Measurements from ENCODE around the gene CNTNAP2.

CNTNAP2 gene

DNA sequence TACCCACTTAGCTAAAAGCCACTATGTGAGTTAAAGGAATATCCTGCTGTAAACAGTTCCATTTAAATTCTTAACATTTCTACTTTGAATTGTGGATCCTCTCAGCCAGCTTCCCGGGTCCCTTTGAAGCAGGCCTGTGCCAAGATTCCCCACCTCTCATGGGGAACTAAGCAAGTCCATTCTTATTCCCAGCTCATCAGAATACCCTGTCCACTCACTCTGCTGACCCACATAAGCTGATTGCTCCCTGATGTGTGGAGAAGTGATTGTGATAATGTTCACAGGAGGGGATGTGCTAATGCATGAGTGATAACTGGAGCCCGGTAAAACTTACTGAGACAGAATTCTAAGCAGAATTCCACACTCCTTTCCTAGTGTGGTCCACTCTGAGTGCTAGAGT lies 709.7 kb downstream of the CNTNAP2 start:
- in situ Hi-C loops (cut with HindIII; ENCODE audit: low sequenced_read_pairs), result no loop called here
- no peak overlapping the region for H3K4me3 ChIP-seq (ENCODE audit: low read depth, low read length)
- TF ChIP-seq CTCF (IDR thresholded peaks at IDR 0.05; ENCODE audit: low read depth, low read length), result no peak
- DNase-seq (ENCODE audit: low read depth, low spot score), result no peak

- in situ Hi-C loops (cut with HindIII; ENCODE audit: low sequenced_read_pairs), result no loop called here
Observed at GRCh38 chr7:146830686-146831085, 714.1 kb downstream of the CNTNAP2 start.

DNA sequence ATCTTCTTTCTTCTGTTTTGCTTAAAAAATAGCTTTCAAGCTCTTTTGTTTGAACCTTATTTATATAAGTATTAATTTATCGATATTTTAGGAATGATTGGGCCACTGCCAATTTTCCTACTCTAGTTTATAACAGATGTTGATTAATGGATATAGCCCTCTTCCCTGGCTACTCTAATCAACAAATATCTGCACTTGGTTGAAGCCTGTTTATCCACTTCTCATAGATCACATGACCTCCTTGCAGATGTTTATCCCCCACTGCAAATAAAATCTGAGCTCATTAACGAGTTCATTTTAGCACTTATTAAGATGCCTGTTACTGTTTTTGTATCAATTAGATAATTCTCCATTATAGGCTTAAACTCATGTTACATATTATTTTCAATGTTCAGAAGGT lies 715.3 kb downstream of the CNTNAP2 start:
- in situ Hi-C loops (cut with HindIII; ENCODE audit: low sequenced_read_pairs), result no loop called here

More at GRCh38 chr7:146830686-146831085, 714.1 kb downstream of the CNTNAP2 start:
- H3K4me3 ChIP-seq (ENCODE audit: low read depth, low read length), result no peak overlapping the region
- no peak for DNase-seq (ENCODE audit: low read depth, low spot score)
- TF ChIP-seq CTCF (IDR thresholded peaks at IDR 0.05; ENCODE audit: low read depth, low read length), result no peak

GRCh38 chr7:146844405-146844804 lies 727.8 kb downstream of the CNTNAP2 start:
- DNase-seq (ENCODE audit: low read depth, low spot score), result no peak
- TF ChIP-seq CTCF (IDR thresholded peaks at IDR 0.05; ENCODE audit: low read depth, low read length), result no peak
- in situ Hi-C loops (cut with HindIII; ENCODE audit: low sequenced_read_pairs), result no loop called here
- no peak overlapping the region for H3K4me3 ChIP-seq (ENCODE audit: low read depth, low read length)

More for the DNA sequence above, 715.3 kb downstream of the CNTNAP2 start:
- DNase-seq (ENCODE audit: low read depth, low spot score), result no peak
- TF ChIP-seq CTCF (IDR thresholded peaks at IDR 0.05; ENCODE audit: low read depth, low read length), result no peak
- no peak overlapping the region for H3K4me3 ChIP-seq (ENCODE audit: low read depth, low read length)

GRCh38 chr7:146858690-146859089 lies 742.1 kb downstream of the CNTNAP2 start:
- in situ Hi-C loops (cut with HindIII; ENCODE audit: low sequenced_read_pairs), result no loop called here
- DNase-seq (ENCODE audit: low read depth, low spot score), result no peak
- no peak for TF ChIP-seq CTCF (IDR thresholded peaks at IDR 0.05; ENCODE audit: low read depth, low read length)
- no peak overlapping the region for H3K4me3 ChIP-seq (ENCODE audit: low read depth, low read length)

DNA sequence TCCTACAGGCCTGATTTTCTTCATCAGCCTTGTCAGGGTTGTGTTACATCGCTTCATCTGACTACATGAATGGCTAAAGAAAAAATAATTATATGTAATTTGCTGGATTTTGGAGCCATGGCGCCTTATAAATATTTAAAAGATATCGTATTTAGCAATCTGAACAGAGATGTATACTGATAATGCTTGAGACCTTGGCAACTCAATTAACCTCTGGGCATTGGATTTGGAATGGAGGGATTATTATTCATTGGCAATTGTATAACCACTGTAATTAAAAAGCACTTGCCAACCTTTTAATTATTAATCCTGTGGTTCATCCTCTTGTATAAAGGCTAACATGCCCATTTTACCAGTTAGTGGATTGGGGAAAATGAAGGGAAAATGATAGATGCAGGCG lies 745.1 kb downstream of the CNTNAP2 start:
- no peak overlapping the region for H3K4me3 ChIP-seq (ENCODE audit: low read depth, low read length)
- in situ Hi-C loops (cut with HindIII; ENCODE audit: low sequenced_read_pairs), result no loop called here
- DNase-seq (ENCODE audit: low read depth, low spot score), result no peak
- no peak for TF ChIP-seq CTCF (IDR thresholded peaks at IDR 0.05; ENCODE audit: low read depth, low read length)

DNA sequence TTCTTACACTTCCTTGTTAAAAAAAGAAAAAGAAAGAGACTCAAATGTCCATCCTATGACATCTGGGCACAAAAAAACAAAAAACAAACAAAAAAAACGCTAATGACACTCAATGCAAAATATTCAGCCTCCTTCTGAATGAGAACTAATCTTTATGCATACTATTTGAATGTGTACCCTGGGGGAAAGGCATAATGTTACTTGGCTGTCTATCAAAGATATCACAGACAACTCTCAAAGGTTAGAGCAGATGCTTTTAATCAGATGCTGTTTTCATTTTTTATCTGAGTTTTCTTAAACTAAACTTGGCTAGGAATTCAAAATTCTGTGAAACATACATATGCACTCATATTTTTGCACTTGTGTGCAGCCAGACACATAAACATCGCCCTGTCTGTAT lies 745.8 kb downstream of the CNTNAP2 start:
- TF ChIP-seq CTCF (IDR thresholded peaks at IDR 0.05; ENCODE audit: low read depth, low read length), result no peak
- H3K4me3 ChIP-seq (ENCODE audit: low read depth, low read length), result no peak overlapping the region
- in situ Hi-C loops (cut with HindIII; ENCODE audit: low sequenced_read_pairs), result no loop called here
- DNase-seq (ENCODE audit: low read depth, low spot score), result no peak

Measured in astrocyte of the spinal cord (primary cell).